GDM1 (cell line): Measurements from ENCODE around the gene INSRR.

Source experiments
- DNase-seq: peaks from one replicate; lab custom pipeline; 2025; lab: John Stamatoyannopoulos, UW

Gene INSRR

DNA sequence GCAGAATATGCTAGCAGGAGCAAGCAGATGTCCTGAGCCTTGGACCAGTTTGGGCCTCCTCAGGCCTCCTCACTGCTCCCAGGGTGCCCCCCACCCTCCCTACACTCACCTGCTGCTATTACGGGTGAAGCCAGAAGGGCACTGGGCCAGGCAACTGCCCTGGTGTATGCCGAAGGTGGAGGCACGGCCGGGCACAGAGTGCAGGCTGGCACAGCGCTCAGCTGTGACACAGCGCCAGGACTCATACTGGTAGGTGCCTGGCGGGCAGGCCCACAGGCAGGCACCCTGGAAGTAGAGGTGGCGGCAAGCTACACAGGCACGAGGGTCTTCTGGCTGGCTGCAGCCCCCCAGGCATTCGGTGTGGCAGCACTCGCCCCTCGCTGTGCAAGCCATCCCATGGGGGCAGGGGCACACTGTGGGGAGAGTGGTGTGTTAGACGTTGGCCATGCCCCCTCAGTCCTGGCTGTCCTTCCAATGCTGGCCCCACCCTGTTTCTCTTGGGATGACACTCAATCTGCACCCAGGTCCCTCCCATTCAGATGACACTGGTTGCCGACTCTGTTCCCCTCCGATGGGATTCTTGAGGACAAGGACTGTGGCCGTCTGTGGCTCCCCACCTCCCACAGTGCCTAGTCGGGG, 7.0 kb downstream of the INSRR start:
- DNase-seq: no peak

DNA sequence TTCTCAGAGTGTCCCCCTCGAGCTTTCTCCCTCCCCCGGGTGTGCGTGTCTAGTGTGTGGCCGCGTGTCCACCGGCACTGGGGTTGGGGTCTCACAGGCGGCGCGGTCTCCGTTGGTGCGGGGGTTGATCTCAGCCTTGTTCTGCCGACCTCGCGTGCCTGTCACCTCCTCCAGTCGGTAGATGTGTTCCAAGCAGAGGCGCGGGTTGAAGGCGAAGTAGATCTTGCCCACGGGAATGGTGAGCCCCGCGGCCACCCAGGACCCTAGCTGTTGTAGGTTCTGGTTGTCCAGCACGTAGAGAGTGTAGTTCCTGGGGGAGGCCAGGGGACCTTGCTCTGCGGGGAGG, 9.8 kb downstream of the INSRR start:
- no peak for DNase-seq

GRCh38 chr1:156848461-156849150, 10.3 kb downstream of the INSRR start:
- no peak for DNase-seq

- no peak for DNase-seq
These were observed 11.1 kb downstream of the INSRR start for GRCh38 chr1:156847591-156848460.

GRCh38 chr1:156846643-156847042, 12.3 kb downstream of the INSRR start:
- no peak for DNase-seq

DNA sequence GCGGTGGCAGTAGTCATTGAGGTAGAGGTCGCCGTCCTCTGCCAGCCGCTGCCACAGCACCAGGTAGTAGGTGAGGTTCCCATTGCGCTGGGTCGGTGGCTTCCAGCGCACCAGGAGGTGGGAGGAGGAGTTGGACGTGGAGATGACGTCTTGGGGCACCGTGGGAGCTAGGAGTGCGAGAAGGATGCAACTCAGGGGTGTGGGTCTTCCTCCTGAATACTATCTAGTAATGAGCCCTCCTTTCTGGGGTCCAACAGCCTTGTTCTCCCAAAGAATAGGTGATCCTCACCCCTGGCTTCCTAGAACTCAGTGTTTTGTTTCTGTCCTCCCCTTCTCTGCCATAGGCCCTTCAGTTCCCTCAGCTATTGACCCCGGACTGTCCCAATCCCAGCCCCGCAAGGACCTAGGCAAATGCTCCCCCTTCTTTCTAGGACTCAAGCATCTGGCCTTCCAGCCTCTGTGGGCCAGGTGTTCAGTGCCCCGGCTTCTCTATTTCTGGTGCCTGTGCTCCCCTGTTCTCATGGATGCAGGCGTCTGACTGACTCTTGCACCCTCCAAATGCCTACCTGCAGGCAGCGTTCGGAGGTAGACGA, 12.9 kb downstream of the INSRR start:
- no peak for DNase-seq

GRCh38 chr1:156845055-156845952, 13.6 kb downstream of the INSRR start:
- no peak for DNase-seq

GRCh38 chr1:156844638-156845037, 14.3 kb downstream of the INSRR start:
- DNase-seq: no peak

GRCh38 chr1:156844102-156844501, 14.8 kb downstream of the INSRR start:
- no peak for DNase-seq

DNA sequence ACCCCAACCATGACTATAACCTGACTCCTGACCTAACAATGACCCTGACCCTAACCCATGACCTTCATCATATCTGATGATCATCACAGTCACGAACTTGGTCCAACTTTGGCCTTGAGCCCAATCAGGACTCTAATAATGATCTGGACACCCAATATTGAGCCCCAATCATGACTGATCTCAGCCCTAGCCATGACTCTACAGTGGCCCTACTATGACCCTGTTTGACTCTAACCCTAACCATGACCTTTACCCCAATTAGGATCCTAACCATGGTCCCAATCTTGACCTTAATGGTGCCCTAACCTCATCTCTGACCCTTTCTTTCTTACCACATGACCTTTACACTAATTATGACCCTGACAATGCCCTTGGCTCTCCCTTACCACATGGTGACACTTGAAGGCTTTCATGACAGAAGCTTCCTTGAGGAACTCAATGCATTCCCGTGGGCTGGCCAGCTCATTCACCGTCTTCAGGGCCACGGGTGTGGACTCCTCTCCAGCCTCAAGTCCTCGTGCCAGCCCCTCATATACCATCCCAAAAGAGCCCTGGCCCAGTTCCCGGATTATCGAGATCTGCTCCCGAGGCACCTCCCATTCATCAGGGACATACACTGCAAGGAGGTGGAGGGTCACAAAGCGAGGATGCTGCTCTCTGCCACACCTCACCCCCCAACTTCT, 16.2 kb downstream of the INSRR start:
- no peak for DNase-seq

GRCh38 chr1:156841295-156841855, 17.5 kb downstream of the INSRR start:
- DNase-seq: no peak

DNA sequence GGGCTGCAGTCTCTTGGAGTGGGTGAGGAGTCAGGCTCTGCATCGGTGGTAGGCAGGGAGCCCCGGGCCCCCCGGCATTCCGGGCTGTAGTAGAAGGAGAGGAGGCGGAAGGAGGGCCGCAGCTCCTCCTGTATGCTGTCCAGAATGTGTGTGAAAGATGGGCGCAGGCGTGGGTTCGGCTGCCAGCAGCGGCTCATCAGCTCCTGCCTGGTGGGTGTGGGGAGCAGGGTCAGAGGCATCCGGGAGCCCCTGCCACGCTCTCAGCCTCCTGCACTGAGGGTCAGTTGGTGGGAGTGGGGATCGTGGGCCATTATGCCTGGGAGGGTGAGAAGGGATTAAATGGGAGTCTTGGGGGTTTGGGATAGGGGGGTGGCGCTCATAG, 18.0 kb downstream of the INSRR start:
- DNase-seq: no peak

DNA sequence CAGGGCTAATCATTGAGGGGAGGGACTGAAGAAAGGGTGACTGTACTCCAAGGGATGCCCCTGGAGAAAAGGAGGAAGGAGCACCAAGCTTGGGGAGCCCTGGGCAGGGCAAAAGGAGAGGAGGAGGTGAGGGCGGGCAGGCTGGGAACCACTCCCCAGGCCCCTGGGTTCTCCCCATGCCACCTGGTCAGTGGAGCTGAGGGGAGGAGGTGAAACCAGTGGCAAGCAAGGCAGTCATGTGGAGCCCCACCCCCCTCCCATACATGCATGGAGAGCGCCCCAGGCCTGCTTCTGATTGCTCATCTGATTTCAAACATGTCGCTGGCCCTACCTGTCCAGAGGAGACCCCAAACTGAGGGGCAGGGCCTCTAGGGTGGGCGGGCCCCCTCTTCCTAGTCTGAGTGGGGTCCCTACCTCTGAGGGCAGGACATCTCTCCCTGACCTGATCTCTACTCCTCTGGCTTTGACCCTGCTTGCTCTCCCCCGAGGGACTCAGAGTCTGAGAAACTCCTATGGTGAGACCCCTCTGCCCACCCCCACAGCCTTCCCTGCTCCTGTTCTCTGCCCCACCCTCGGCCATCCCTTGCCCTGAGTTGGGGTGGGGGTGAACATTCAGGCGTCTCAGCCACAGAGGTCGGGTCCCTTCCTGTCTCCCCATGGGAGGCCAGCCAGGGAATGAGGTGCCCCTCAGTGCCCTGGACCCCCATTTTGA, 18.6 kb downstream of the INSRR start:
- no peak for DNase-seq

DNA sequence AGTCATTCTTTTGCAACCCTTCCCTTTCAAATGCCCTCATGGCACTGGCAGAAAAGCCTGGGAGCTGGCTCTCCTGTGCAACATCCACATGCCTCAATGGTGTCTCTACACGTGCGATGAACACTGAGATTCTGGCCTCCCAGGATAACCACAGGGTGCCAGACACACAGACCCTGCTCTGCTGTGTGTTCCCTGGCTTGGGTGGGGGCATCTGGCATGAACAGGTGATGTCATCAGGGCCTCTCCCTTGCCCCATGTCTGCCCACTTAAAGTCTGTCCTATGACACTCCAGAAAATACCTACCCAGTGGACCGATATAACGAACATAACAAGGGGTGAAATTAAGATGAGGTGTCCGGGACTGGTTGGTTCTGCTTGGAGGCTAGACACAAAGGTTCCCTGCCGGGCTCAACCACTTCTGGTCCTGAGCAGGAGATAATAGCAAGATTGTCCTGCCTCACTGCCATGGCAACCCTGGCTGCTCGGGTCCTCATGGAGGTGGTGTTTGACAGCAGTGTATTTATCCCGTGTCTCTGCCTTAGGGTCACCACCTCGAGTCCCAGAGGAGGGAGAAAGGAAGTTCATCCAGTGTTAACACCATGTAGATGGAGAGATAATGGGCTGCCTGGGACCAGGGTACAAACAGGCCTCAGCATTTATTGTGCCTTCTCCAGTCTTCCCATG, 19.3 kb downstream of the INSRR start:
- DNase-seq: no peak

DNA sequence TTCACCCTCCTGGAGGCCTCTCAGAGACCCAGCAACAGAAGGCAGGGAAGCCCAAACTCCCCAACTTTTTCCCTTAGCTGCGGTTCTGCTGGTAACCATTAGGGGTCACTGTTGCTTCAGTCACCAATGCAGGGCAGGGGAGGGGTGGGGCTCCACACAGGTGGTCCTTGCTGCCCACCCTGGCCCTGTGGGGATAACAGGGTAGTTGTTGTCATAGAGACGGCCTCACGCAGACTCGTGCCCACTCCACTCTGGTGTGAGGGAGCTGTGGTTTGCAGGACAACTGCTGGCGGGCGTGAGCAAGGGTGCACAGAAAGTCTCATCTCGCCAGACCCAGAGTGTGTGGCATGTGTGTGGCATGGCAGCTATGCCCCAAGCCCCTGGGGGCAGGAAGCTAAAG, 19.9 kb downstream of the INSRR start:
- no peak for DNase-seq

DNA sequence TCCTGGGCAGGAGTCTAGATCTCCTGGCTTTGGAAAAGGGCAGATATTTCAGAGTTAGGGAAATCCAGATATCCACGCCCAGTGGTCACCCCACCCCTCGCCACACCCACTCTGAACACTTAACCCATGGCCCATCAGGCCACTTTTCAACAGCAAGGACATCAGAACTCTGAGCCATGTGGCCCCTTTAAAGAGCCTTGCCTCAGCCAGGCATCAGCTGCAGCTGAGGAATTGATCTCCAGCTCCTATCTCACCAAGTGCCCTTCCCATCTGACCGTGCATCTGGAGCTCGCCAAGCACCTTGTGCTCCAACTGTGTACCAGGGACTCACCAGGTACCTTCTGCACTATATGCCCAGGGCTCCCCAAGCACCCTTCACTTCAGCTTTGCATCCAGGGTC, 22.0 kb downstream of the INSRR start:
- DNase-seq: no peak

DNA sequence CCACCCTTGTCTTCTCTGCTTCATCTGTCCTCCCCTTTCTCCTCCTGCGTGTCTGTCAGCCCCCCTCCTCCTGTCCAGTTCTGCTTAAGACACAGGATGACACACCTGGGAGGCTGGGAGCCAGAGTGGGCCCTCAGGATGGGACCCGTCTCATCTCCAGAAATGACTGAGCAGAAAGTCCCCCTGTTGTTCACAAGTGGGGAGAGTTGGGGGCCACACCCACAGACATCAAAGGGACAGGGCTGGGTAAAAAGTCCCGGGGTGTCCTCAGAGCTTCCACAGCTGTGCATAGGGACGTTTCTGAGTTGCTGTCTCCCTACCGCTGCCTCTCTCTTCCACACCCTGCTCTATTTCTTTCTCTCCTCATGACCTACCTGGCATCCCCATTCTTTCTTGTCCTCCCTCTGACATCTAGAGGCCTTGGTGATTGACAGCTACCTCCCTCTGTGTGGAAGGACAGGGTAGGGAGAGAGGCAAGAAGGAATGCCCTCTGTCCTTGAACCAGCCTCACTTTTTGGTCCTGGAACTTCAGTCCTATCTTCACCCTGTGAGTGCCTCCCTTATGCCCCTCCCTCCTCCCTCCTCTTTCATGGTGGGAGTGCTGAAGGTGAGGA, 22.8 kb downstream of the INSRR start:
- no peak for DNase-seq

DNA sequence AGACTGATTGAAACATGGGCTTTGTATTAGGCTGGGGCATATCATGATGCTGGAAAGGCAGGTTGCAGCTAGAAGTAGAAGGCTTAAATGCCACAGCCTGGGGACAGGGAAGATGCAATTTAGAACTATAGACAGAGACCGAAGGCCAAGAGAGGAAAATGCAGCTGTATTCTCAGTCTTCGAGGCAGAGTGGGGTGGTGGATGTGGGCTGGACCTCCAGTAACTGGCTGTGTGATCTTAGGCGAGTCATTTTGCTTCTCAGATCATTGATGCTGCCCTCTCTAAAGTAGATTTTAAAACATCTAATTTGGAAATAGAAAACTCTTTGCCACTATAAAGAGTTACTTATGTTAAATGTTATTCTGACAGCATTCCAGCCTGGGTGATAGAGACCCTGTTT, 24.6 kb downstream of the INSRR start:
- DNase-seq: no peak

GRCh38 chr1:156833603-156834002, 25.3 kb downstream of the INSRR start:
- DNase-seq: no peak
